GM21515 (cell line): Measurements from ENCODE around the gene JMJD8.

Experiments
- ATAC-seq: cut with Tn5 transposase; IDR thresholded peaks from one replicate; pipeline ENCODE4 v1.9.1; 2021; ENCODE audit not compliant: unreplicated experiment

The JMJD8 gene

GRCh38 chr16:710500-711075 lies 26.5 kb upstream of the JMJD8 start:
- ATAC-seq = no peak

- no peak for ATAC-seq
Observed at GRCh38 chr16:709566-710499, 25.7 kb upstream of the JMJD8 start.

GRCh38 chr16:708959-709358 lies 24.8 kb upstream of the JMJD8 start:
- no peak for ATAC-seq

- ATAC-seq = no peak
Observed at GRCh38 chr16:708019-708418, 23.9 kb upstream of the JMJD8 start.

GRCh38 chr16:707062-707538 lies 23.0 kb upstream of the JMJD8 start:
- ATAC-seq = no peak

- no peak for ATAC-seq
Observed at GRCh38 chr16:706189-707061, 22.3 kb upstream of the JMJD8 start.

- no peak for ATAC-seq
Observed at GRCh38 chr16:705431-706188, 21.5 kb upstream of the JMJD8 start, which contains the start of gene FBXL16. FBXL16 (minus strand) TSS chr16:705801; CDS start chr16:697405, 8,396 bp downstream.

GRCh38 chr16:704552-705380 lies 20.6 kb upstream of the JMJD8 start:
- no peak for ATAC-seq

GRCh38 chr16:704047-704446 lies 19.9 kb upstream of the JMJD8 start:
- ATAC-seq = no peak

- no peak for ATAC-seq
Observed at GRCh38 chr16:703406-703805, 19.3 kb upstream of the JMJD8 start.

- no peak for ATAC-seq
Observed at GRCh38 chr16:702341-702740, 18.2 kb upstream of the JMJD8 start.

- no peak for ATAC-seq
Observed at GRCh38 chr16:700684-701584, 16.8 kb upstream of the JMJD8 start.

- ATAC-seq = no peak
Observed at GRCh38 chr16:698911-699671, 15.0 kb upstream of the JMJD8 start.

- no peak for ATAC-seq
Observed at GRCh38 chr16:695355-696089, 11.4 kb upstream of the JMJD8 start.

- no peak for ATAC-seq
Observed at GRCh38 chr16:694863-695354, 10.8 kb upstream of the JMJD8 start.

- no peak for ATAC-seq
Observed at GRCh38 chr16:694187-694862, 10.2 kb upstream of the JMJD8 start.
